ENCODE measurements around the gene CELA2B. TPM values are rescaled to one million over a fixed set of nuclear protein-coding genes. Genes with fewer than 3 reads are reported as not detected.
"Not testable (repeated sequence)": the region's sequence is repeated elsewhere in the genome, so short reads cannot be mapped to it uniquely, and the experiment has no call there.

Gene CELA2B
- polyA plus RNA-seq, 2 of the 4 experiments (the other 2 are of a cell fraction) = not detected

GRCh38 chr1:15485636-15486035 is 9.7 kb downstream of the CELA2B start:
- Histone ChIP-seq H3K27ac (no peak overlapping the region), H3K9me3 (no peaks in the 10 kb centered on the region), H3K4me1 (no peaks in the 10 kb centered on the region), H3K4me2 (no peak overlapping the region), H3K4me3 (no peak overlapping the region)
- POLR2A ChIA-PET = no interaction called here
- CTCF ChIA-PET = no interaction called here
- 99% methylated on average over 6 of the region's 6 CpGs for WGBS (ENCODE audit: missing lambda C conversion rate)
- no peak for ATAC-seq
- DNase-seq (ENCODE audit: low read depth in 1 of 2, low spot score in 1 of 2) = no peak
- TF ChIP-seq, protein P1, sequence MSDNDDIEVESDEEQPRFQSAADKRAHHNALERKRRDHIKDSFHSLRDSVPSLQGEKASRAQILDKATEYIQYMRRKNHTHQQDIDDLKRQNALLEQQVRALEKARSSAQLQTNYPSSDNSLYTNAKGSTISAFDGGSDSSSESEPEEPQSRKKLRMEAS (IDR thresholded peaks at IDR 0.05) = no peak
- TF ChIP-seq RNF2 (IDR thresholded peaks at IDR 0.05; ENCODE audit: borderline replicate concordance, low read depth) = no peak
- TF ChIP-seq FOSL2 (IDR thresholded peaks at IDR 0.05) = no peak
- no peak for TF ChIP-seq FOSL2 (CRISPR knock-in tag; IDR thresholded peaks at IDR 0.05)
- TF ChIP-seq PHF8 (IDR thresholded peaks at IDR 0.05; ENCODE audit: borderline replicate concordance, low read depth) = no peak
- no peak for TF ChIP-seq MAZ (IDR thresholded peaks at IDR 0.05; ENCODE audit: borderline replicate concordance, low read depth, low read length)
- no peak for TF ChIP-seq HOXB5 (CRISPR knock-in tag; IDR thresholded peaks at IDR 0.05)
- no peak for FAIRE-seq

GRCh38 chr1:15486844-15487610 is 11.1 kb downstream of the CELA2B start:
- H3K4me3 ChIP-seq; H3K9me3 ChIP-seq; DNase-seq (ENCODE audit: low read depth in 1 of 2, low spot score in 1 of 2); ATAC-seq; FAIRE-seq; POLR2A ChIA-PET; H3K27ac ChIP-seq; H3K4me1 ChIP-seq; H3K4me2 ChIP-seq: not testable (repeated sequence)
- CTCF ChIA-PET = interaction anchor here (1.5 kb wide), 1 partner anchor 15 kb away, joined by 8 read pairs; no protein-coding TSS in a partner anchor
- 90% methylated on average over 15 of the region's 17 CpGs for WGBS (ENCODE audit: missing lambda C conversion rate)

DNA sequence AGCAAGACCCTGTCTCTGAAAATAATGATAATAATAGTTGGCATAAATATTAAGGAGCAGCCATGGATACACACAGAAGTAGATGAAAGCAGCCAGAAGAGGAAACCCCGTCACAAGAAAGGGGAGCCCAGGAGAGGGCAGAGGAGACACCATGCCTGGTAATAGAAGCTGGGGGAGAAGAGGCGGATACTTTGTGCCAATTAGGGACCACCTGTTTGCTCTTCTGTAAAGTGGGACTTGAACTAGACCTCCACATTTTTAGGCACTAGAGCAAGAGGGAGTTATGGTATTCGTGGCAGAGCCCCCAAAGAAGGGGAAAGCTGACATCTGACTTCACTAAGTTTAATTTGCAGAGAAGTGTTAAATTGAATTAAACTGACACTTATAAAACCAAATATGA is 12.5 kb downstream of the CELA2B start:
- 83% methylated on average over 3 of the region's 3 CpGs for WGBS (ENCODE audit: missing lambda C conversion rate)
- H3K9me3 ChIP-seq = no peaks in the 10 kb centered on the region
- no peaks in the 10 kb centered on the region for H3K4me1 ChIP-seq
- POLR2A ChIA-PET = no interaction called here
- no peak for ATAC-seq
- H3K27ac ChIP-seq = no peak overlapping the region
- CTCF ChIA-PET = no interaction called here
- no peak overlapping the region for H3K4me3 ChIP-seq
- TF ChIP-seq SREBF2 (IDR thresholded peaks at IDR 0.05) (no peak), CHD2 (IDR thresholded peaks at IDR 0.05; ENCODE audit: low read length, partially characterized antibody) (no peak), E2F6 (IDR thresholded peaks at IDR 0.05; ENCODE audit: borderline replicate concordance, low read depth) (no peak), HOXB13 (CRISPR knock-in tag; IDR thresholded peaks at IDR 0.05; ENCODE audit: low read depth) (no peak), MYC (IDR thresholded peaks at IDR 0.05; ENCODE audit: borderline replicate concordance, low read length) (no peak), CHD4 (IDR thresholded peaks at IDR 0.05; ENCODE audit: borderline replicate concordance) (no peak), HOXA7 (CRISPR knock-in tag; IDR thresholded peaks at IDR 0.05) (no peak), MAFK (IDR thresholded peaks at IDR 0.05; ENCODE audit: partially characterized antibody) (no peak), CEBPB (IDR thresholded peaks at IDR 0.05) (no peak), CBX8 (IDR thresholded peaks at IDR 0.05) (no peak), ZC3H11A (IDR thresholded peaks at IDR 0.05) (no peak)
- TF ChIP-seq, protein P2, sequence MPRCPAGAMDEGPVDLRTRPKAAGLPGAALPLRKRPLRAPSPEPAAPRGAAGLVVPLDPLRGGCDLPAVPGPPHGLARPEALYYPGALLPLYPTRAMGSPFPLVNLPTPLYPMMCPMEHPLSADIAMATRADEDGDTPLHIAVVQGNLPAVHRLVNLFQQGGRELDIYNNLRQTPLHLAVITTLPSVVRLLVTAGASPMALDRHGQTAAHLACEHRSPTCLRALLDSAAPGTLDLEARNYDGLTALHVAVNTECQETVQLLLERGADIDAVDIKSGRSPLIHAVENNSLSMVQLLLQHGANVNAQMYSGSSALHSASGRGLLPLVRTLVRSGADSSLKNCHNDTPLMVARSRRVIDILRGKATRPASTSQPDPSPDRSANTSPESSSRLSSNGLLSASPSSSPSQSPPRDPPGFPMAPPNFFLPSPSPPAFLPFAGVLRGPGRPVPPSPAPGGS (IDR thresholded peaks at IDR 0.05) = no peak
- no peak for FAIRE-seq
- DNase-seq (ENCODE audit: low read depth in 1 of 2, low spot score in 1 of 2) = no peak
- no peak overlapping the region for H3K4me2 ChIP-seq

All from A549 (cell line).